Pulmonary artery endothelial cell (primary cell): ENCODE data around the gene ADGRG1. TPM values are rescaled to one million over a fixed set of nuclear protein-coding genes. Genes with fewer than 3 reads are reported as not detected.

Experiments used
- DNase-seq: peaks from one replicate; pipeline ENCODE4 v3.0.0-alpha.2; 2011; ENCODE audit warnings: low read depth, low spot score
- total RNA-seq: library from RNA; depleted of rRNA; stranded (reverse); fragments of >200 nt; gene quantifications from 2 replicates; pipeline ENCODE4 v1.2.3, GENCODE V29; 2014

The ADGRG1 gene
- total RNA-seq, 1 donor from 2014 or later: 22.8 TPM

DNA sequence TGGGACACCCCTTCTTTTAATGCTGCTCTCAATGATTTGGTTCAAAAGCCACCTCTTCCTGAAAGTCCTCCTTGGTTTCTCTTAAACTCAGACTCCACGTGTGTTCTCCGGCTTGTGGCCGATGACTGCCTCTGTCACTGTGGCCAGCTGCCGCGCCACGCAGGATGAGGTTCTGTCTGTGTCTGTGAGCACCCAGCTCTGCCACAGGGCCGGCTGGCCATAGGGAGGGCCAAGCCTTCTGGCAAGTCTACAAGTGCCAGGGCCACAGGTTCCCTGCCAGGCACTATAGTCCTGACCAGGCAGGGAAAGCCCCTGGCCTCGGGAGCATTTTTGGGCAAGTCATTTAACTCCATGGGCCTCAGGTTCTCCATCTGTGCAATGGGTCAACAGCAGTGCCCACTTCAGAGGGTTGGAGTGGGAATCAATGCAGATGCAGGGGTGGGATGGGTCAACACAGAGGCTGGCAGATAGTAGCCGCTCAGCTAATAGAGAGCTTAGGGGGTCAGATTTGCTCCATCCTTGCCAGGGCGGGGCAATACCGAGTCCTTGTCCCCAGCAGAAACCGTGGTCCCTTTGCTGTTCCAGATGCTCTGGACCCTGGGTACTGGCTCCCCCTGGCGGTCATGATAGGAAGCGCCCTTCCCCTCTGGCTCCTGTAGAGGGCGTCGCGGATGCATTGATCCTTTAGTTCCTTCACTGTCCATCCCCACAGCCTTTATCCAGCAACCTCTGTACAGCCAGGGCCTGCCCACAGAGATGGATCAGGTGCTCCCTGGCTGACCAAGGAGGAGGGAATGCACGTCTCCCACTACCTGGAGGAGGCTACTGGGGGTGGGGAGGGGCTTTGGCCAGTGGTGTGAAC, 20.4 kb downstream of the ADGRG1 start:
- peak; percentile 45 for DNase-seq

DNA sequence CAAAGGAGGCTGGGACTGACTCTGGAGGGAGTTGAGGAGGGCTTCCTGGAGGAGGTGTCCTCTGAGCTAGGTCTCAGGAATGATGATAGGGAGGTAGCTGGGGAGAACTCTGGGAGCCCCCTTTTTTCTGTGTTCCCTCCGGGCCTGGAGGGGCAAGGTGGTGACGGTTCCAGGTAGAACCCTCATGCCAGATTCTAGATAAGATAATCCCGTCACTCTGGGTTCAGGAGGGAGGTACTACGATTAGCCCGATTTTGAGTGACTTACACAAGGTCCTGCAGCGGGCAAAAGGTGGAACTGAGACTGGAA, 21.0 kb downstream of the ADGRG1 start:
- DNase-seq: no peak

DNA sequence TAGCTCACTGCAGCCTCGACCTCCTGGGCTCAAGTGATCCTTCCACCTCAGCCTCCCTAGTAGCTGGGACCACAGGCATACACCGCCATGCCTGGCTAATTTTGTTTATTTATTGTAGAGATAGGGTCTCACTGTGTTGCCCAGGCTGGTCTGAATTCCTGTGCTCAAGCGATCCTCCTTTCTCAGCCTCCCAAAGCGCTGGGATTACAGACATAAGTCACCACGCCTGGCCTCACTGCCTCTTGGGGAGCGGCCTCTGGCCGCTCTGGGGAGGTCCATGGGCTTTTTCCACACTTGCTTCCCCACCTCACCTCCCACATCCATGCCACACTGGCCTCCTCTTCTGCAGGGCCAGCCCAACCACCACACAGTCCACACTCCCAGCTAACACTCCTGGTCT, 21.4 kb downstream of the ADGRG1 start:
- DNase-seq: no peak

DNA sequence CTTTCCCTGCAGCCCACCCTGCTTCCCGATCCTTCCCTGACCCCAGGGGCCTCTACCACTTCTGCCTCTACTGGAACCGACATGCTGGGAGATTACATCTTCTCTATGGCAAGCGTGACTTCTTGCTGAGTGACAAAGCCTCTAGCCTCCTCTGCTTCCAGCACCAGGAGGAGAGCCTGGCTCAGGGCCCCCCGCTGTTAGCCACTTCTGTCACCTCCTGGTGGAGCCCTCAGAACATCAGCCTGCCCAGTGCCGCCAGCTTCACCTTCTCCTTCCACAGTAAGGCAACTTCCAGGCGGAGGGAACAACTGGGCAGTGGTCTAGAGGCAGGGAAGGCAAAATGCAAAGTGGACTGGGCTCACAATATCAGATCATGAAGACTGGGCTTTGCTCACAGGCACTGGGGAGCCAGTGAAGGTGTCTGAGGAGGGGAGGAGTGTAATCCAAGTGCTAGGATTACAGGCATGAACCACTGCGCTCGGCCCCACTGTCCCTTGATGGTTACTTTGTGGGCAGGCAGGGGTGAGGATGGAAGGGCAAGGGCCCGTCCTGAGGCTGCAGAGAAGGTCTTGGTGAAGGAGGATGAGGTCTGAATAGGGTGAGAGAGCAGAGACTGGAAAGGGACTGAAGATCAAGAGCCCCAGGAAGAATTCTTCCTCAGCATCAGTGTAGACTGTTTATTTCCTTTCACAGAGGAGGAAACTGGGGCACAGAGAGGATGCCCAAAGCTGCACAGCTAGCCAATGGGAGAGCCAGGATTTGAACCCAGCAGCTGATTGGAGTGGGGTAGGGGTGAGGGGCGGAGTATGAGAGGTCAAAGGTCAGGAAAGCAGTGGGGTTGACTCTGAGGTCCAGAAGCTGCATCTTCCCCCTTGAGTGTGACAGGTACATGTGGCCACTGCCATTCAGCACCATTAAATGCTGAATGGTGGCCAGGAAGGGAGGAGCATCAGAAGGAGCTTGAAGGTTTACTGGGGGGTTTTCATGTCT, 23.2 kb downstream of the ADGRG1 start:
- no peak for DNase-seq

- DNase-seq: no peak
Measured at GRCh38 chr16:57652695-57653471, 24.5 kb downstream of the ADGRG1 start.

GRCh38 chr16:57653936-57654335, 25.5 kb downstream of the ADGRG1 start:
- peak; percentile 30 for DNase-seq

DNA sequence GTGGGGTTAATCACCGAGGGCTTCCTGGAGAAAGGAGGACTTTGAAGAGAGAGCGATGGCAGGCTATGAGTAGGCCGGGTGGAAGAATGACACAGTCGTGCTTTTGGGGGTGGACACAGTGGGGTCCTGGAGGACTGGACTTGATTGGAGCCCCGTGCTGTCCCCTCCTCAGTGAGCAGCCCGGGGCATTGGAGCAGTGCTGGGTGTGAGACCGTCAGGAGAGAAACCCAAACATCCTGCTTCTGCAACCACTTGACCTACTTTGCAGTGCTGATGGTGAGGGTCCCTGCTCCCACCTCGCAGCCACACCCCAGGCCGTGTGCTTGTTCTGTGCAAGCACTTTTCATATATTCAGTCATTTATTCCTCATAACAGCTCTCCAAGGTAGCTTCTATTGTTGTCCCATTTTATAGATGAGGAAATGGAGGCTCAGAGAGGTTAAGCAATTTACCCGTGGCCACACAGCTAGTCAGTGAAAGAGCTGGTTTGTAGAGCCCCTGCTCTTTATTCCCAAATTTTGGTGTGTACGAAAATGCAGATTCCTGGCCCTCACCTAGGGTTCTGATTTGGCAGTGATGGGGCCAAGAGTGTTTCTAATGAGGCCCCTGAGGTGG, 28.0 kb downstream of the ADGRG1 start:
- DNase-seq: no peak

DNA sequence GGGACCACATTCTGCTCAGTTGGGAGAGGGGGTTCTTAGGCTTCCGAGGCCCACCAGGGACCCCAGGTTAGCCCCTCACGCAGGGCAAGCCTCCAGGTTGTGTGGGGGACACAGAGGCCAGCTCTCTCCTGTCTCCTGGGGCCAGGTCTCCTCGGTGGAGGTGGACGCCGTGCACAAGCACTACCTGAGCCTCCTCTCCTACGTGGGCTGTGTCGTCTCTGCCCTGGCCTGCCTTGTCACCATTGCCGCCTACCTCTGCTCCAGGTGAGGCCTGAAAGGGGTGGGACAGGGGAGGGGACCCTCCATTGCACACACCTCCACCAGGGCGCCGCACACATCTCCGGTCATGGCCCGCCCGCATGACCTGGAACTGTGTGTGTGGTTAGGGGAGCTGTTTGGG, 28.8 kb downstream of the ADGRG1 start:
- no peak for DNase-seq

- no peak for DNase-seq
Measured at GRCh38 chr16:57658130-57658877, 29.9 kb downstream of the ADGRG1 start.

DNA sequence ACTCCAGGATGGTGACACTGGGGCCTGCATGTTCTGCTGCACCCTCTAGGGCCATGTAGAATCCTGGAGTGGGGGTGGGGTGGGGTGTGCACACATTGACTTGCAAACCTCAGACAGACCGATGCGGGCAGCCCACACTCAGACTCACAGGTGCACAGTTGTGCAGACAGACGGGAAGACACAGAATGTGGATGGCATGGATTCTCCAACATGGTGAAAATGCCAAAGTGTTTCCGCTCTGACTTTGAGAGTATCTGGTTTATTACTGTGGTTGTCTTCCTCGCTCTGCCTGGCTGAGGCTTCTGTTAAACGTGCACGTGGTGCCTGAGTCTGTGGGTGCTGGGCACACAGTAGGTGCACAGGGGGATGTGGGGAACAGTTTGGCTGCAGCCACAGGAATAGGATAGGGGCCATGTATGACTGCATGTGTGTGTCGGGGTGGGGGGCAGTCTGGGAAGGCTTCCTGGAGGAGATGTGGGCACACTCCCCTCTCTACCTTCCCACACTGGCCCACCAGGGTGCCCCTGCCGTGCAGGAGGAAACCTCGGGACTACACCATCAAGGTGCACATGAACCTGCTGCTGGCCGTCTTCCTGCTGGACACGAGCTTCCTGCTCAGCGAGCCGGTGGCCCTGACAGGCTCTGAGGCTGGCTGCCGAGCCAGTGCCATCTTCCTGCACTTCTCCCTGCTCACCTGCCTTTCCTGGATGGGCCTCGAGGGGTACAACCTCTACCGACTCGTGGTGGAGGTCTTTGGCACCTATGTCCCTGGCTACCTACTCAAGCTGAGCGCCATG, 30.6 kb downstream of the ADGRG1 start:
- DNase-seq: no peak

GRCh38 chr16:57660715-57661463, 32.5 kb downstream of the ADGRG1 start:
- no peak for DNase-seq

DNA sequence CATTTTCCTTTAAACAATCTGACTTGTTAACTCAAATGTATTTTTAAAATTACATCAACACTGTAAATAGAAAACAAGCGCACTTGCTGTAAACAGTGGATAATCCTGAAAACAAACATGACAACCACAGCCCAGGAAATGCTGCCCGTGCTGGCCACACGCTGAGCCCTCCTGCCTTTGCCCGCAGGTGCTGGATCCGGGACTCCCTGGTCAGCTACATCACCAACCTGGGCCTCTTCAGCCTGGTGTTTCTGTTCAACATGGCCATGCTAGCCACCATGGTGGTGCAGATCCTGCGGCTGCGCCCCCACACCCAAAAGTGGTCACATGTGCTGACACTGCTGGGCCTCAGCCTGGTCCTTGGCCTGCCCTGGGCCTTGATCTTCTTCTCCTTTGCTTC, 33.1 kb downstream of the ADGRG1 start:
- no peak for DNase-seq

- DNase-seq: no peak
Measured at GRCh38 chr16:57661936-57662906, 33.8 kb downstream of the ADGRG1 start.

GRCh38 chr16:57663436-57663835, 35.0 kb downstream of the ADGRG1 start:
- DNase-seq: no peak

- DNase-seq: no peak
Measured at GRCh38 chr16:57663917-57664661, 35.7 kb downstream of the ADGRG1 start.

- DNase-seq: no peak
Measured at GRCh38 chr16:57664662-57665025, 36.2 kb downstream of the ADGRG1 start.

DNA sequence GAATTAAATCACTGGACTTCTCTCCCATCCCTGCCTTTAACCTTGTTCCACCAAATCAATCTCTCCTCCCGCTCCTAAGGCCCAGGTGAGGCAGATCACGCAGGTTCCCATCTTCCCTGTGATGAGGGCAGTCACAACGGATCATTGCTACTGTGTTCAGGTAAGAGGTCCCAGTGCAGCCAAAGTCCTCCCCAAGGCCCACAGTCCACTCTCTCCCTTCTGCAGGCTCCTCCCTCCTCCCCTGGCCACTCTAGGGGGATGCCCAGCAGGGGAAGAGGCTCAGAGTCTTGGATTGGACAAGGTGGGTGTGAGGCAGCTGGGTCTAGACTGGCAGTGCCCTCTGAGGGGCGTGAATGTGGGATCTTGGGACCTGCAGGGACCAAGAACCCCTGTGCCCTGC, 37.1 kb downstream of the ADGRG1 start:
- no peak for DNase-seq
